ENCODE data around the gene CLIC5.

DNA sequence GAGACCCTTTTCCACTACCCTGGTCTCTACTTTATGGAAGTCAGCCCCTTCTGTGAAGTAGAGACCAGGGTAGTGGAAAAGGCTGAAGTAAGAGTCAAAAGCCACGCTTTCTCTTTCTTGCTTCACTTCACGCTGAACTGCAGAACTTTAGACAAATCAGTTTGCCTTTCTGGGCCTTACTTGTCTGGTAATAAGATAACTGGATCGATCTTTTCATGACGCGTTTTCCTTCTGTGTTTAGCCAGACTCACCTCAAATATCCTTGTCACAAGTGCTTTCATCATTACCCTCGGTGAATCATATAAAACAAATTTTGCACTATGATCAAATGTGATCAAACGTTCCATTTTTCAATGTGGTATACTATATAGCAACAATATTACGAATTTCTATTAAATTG is 170.7 kb downstream of the CLIC5 start:
- TF ChIP-seq, protein P1, sequence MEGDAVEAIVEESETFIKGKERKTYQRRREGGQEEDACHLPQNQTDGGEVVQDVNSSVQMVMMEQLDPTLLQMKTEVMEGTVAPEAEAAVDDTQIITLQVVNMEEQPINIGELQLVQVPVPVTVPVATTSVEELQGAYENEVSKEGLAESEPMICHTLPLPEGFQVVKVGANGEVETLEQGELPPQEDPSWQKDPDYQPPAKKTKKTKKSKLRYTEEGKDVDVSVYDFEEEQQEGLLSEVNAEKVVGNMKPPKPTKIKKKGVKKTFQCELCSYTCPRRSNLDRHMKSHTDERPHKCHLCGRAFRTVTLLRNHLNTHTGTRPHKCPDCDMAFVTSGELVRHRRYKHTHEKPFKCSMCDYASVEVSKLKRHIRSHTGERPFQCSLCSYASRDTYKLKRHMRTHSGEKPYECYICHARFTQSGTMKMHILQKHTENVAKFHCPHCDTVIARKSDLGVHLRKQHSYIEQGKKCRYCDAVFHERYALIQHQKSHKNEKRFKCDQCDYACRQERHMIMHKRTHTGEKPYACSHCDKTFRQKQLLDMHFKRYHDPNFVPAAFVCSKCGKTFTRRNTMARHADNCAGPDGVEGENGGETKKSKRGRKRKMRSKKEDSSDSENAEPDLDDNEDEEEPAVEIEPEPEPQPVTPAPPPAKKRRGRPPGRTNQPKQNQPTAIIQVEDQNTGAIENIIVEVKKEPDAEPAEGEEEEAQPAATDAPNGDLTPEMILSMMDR (IDR thresholded peaks at IDR 0.05) = no peak
- no peak for TF ChIP-seq POLR2A (IDR thresholded peaks at IDR 0.05)
